Neural cell (in vitro differentiated cells): ENCODE measurements around the gene ZNF790. TPM values are rescaled to one million over a fixed set of nuclear protein-coding genes. Genes with fewer than 3 reads are reported as not detected.

Experiments
- H2AFZ ChIP-seq: fragments of 200-600, 300-800 bp; sonication (generic), shearing (Covaris generic); 2 replicates; pipeline ENCODE4 v1.6.0; 2014; ENCODE audit warnings: low read depth, mild to moderate bottlenecking, antibody characterized with exemption, low read length, moderate library complexity
- H3F3A ChIP-seq: fragments of 200-600 bp; shearing (Covaris generic); 2 replicates; pipeline ENCODE4 v1.6.1; 2016; ENCODE audit warnings: mild to moderate bottlenecking, moderate library complexity, mixed read lengths, antibody characterized with exemption, low read length; ENCODE audit not compliant: insufficient read depth, poor library complexity, severe bottlenecking
- H3K27ac ChIP-seq: fragments of 200-600, 300-800 bp; sonication (generic), shearing (Covaris generic); 2 replicates; pipeline ENCODE4 v1.5.1; 2014; ENCODE audit warnings: mild to moderate bottlenecking, low read length, moderate library complexity
- H3K27me3 ChIP-seq: fragments of 300-800, 200-600 bp; sonication (generic), shearing (Covaris generic); 2 replicates; pipeline ENCODE4 v1.6.0; 2014; ENCODE audit warnings: mild to moderate bottlenecking, low read depth, low read length, moderate library complexity; ENCODE audit not compliant: insufficient read depth
- H3K36me3 ChIP-seq: fragments of 300-800, 200-600 bp; sonication (generic), shearing (Covaris generic); 2 replicates; pipeline ENCODE4 v1.5.1; 2014; ENCODE audit warnings: mild to moderate bottlenecking, antibody characterized with exemption, low read length, moderate library complexity; ENCODE audit not compliant: insufficient read depth
- H3K4me2 ChIP-seq: fragments of 300-800, 200-600 bp; sonication (generic), shearing (Covaris generic); 2 replicates; pipeline ENCODE4 v1.6.0; 2014; ENCODE audit warnings: mild to moderate bottlenecking, low read length
- H3K4me3 ChIP-seq: fragments of 300-800, 200-600 bp; sonication (generic), shearing (Covaris generic); 2 replicates; pipeline ENCODE4 v1.5.1; 2014; ENCODE audit warnings: mild to moderate bottlenecking, low read length, moderate library complexity
- H3K79me2 ChIP-seq: fragments of 200-600 bp; shearing (Covaris generic); replicated peaks from 2 replicates; pipeline ENCODE4 v1.6.0; 2014; ENCODE audit warnings: mild to moderate bottlenecking, low read length, moderate library complexity; ENCODE audit not compliant: insufficient read depth
- H3K9ac ChIP-seq: fragments of 300-800, 200-600 bp; sonication (generic), shearing (Covaris generic); 2 replicates; pipeline ENCODE4 v1.6.1; 2016; ENCODE audit warnings: mild to moderate bottlenecking, low read length, mixed read lengths
- H3K9me2 ChIP-seq: fragments of 200-600 bp; shearing (Covaris generic); 2 replicates; pipeline ENCODE4 v1.6.1; 2016; ENCODE audit warnings: mild to moderate bottlenecking, low read length, mixed read lengths; ENCODE audit not compliant: insufficient read depth
- H3K9me3 ChIP-seq: fragments of 200-600, 300-800 bp; sonication (generic), shearing (Covaris generic); 2 replicates; pipeline ENCODE4 v1.6.1; 2016; ENCODE audit warnings: mild to moderate bottlenecking, mixed run types, low read length, moderate library complexity, mixed read lengths
- H4K20me1 ChIP-seq: fragments of 200-600 bp; shearing (Covaris generic); 2 replicates; pipeline ENCODE4 v1.6.1; 2016; ENCODE audit warnings: mild to moderate bottlenecking, mixed run types; ENCODE audit not compliant: insufficient read depth
- EP300 ChIP-seq: fragments of 450-650 bp; conservative IDR thresholded peaks from 2 replicates; pipeline ENCODE4 v1.6.1; 2014; ENCODE audit warnings: antibody characterized with exemption, mild to moderate bottlenecking, moderate library complexity; ENCODE audit not compliant: poor library complexity, severe bottlenecking
- EZH2 ChIP-seq: fragments of 200-600, 300-800 bp; shearing (Covaris generic), sonication (generic); IDR thresholded peaks from 2 replicates; pipeline ENCODE4 v1.6.1; 2014; ENCODE audit warnings: antibody characterized with exemption, low read length, borderline replicate concordance, mild to moderate bottlenecking; ENCODE audit not compliant: insufficient read depth, poor library complexity, severe bottlenecking
- MXI1 ChIP-seq: fragments of 450-650 bp; conservative IDR thresholded peaks from 2 replicates; pipeline ENCODE4 v1.6.1; 2014; ENCODE audit warnings: antibody characterized with exemption, mild to moderate bottlenecking; ENCODE audit not compliant: poor library complexity, severe bottlenecking
- POLR2AphosphoS5 ChIP-seq: IDR thresholded peaks from 2 replicates; pipeline ENCODE4 v1.6.1; 2012
- RAD21 ChIP-seq: fragments of 450-650 bp; conservative IDR thresholded peaks from 2 replicates; pipeline ENCODE4 v1.6.1; 2014; ENCODE audit warnings: antibody characterized with exemption, mild to moderate bottlenecking, moderate library complexity
- SMC3 ChIP-seq: fragments of 450-650 bp; conservative IDR thresholded peaks from 2 replicates; pipeline ENCODE4 v1.6.1; 2014; ENCODE audit warnings: antibody characterized with exemption, mild to moderate bottlenecking, moderate library complexity; ENCODE audit not compliant: poor library complexity
- TAF1 ChIP-seq: IDR thresholded peaks from 2 replicates; pipeline ENCODE4 v1.6.1; 2012; ENCODE audit warnings: low read depth
- polyA minus RNA-seq: library from RNA; depleted of rRNA, polyadenylated mRNA; stranded (reverse); fragments of >200 nt; gene quantifications from 2 replicates; pipeline ENCODE4 v1.2.3, GENCODE V29; 2014
- polyA plus RNA-seq: library from polyadenylated mRNA; depleted of rRNA; stranded (reverse); fragments of >200 nt; gene quantifications from 2 replicates; pipeline ENCODE4 v1.2.3, GENCODE V29; 2014
- TF ChIP-seq, protein P1 (sequence below): IDR thresholded peaks from 2 replicates; pipeline ENCODE4 v1.6.1; 2012; ENCODE audit warnings: borderline replicate concordance
- TF ChIP-seq, protein P2 (sequence below): fragments of 450-650 bp; IDR thresholded peaks from 2 replicates; pipeline ENCODE4 v1.5.1; 2014; ENCODE audit warnings: antibody characterized with exemption, mild to moderate bottlenecking, moderate library complexity; ENCODE audit not compliant: poor library complexity, severe bottlenecking

ZNF790 gene
- polyA plus RNA-seq (11.0 and 12.0 TPM in 2 replicates), polyA minus RNA-seq (25.8 and 39.4 TPM in 2 replicates)

DNA sequence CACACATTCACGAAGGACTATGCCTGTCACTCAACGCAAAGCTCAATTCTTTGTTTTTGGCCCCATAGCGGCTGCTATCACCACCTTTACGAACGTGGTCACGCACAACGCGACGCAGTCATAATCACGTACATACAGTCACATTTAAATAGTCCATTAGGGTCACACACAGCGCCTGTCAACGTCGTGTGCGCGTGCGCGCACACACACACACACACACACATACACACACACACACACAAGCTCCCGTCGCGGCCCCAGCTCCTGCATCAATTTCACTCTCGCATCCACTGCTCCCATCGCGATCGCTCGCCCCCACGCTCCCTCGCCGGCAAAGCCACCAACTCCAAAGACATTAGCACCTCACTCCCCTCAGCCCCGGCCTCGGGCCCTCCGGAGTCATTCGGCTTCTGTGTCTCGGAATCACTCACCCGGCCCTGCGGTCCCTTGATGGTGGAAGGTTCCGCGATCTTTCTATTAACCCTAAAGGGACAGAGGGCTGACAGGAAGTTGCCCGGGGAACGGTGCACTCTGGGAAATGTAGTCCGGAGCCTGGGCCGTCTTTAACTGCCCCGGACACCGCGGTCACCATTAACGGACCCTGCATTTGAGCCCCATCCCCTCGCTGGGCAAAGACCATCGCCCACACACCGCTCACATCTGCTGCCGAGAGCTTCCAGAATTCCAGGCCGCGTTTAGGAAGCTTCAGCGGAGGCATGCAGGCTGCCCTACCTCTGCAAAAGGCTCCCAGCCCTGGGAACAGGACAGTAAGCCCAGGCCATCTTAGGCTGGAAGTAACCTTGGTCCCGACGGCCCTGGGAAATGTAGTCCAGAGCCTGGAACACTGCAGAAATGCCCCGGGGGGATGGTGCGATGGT lies at the start of gene ZNF790:
TSS of gene ZNF790 (minus strand) at position 482 of the 878 bp plus-strand sequence. CDS start 12,768 bp downstream, outside the sequence.
- Histone ChIP-seq H3K4me3 (peak within 1 kb of the TSS; percentile 88), H3K9me2 (no peaks in the 10 kb centered on the region), H3K27ac (peak within 1 kb of the TSS; percentile 98), H3K27me3 (no peaks in the 10 kb centered on the region), H3K9me3 (no peaks in the 10 kb centered on the region), H3F3A (no peaks in the 10 kb centered on the region), H3K36me3 (peaks cover 7% of the 10 kb centered on the region), H4K20me1 (no peaks in the 10 kb centered on the region), H3K79me2 (peaks cover 18% of the 10 kb centered on the region), H2AFZ (peak within 1 kb of the TSS; percentile 90), H3K9ac (peak within 1 kb of the TSS; percentile 97), H3K4me2 (peak within 1 kb of the TSS; percentile 100)
- TF ChIP-seq TAF1, result peak; percentile 41
- TF ChIP-seq, protein P1, sequence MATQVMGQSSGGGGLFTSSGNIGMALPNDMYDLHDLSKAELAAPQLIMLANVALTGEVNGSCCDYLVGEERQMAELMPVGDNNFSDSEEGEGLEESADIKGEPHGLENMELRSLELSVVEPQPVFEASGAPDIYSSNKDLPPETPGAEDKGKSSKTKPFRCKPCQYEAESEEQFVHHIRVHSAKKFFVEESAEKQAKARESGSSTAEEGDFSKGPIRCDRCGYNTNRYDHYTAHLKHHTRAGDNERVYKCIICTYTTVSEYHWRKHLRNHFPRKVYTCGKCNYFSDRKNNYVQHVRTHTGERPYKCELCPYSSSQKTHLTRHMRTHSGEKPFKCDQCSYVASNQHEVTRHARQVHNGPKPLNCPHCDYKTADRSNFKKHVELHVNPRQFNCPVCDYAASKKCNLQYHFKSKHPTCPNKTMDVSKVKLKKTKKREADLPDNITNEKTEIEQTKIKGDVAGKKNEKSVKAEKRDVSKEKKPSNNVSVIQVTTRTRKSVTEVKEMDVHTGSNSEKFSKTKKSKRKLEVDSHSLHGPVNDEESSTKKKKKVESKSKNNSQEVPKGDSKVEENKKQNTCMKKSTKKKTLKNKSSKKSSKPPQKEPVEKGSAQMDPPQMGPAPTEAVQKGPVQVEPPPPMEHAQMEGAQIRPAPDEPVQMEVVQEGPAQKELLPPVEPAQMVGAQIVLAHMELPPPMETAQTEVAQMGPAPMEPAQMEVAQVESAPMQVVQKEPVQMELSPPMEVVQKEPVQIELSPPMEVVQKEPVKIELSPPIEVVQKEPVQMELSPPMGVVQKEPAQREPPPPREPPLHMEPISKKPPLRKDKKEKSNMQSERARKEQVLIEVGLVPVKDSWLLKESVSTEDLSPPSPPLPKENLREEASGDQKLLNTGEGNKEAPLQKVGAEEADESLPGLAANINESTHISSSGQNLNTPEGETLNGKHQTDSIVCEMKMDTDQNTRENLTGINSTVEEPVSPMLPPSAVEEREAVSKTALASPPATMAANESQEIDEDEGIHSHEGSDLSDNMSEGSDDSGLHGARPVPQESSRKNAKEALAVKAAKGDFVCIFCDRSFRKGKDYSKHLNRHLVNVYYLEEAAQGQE, result peak; percentile 58
- TF ChIP-seq MXI1, result peak; percentile 75
- TF ChIP-seq POLR2AphosphoS5, result peak; percentile 91
- TF ChIP-seq RAD21, result peak; percentile 27
- peak; percentile 67 for TF ChIP-seq EP300
- TF ChIP-seq EZH2, result no peak
- TF ChIP-seq, protein P2, sequence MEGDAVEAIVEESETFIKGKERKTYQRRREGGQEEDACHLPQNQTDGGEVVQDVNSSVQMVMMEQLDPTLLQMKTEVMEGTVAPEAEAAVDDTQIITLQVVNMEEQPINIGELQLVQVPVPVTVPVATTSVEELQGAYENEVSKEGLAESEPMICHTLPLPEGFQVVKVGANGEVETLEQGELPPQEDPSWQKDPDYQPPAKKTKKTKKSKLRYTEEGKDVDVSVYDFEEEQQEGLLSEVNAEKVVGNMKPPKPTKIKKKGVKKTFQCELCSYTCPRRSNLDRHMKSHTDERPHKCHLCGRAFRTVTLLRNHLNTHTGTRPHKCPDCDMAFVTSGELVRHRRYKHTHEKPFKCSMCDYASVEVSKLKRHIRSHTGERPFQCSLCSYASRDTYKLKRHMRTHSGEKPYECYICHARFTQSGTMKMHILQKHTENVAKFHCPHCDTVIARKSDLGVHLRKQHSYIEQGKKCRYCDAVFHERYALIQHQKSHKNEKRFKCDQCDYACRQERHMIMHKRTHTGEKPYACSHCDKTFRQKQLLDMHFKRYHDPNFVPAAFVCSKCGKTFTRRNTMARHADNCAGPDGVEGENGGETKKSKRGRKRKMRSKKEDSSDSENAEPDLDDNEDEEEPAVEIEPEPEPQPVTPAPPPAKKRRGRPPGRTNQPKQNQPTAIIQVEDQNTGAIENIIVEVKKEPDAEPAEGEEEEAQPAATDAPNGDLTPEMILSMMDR, result no peak
- TF ChIP-seq SMC3, result peak; percentile 38

DNA sequence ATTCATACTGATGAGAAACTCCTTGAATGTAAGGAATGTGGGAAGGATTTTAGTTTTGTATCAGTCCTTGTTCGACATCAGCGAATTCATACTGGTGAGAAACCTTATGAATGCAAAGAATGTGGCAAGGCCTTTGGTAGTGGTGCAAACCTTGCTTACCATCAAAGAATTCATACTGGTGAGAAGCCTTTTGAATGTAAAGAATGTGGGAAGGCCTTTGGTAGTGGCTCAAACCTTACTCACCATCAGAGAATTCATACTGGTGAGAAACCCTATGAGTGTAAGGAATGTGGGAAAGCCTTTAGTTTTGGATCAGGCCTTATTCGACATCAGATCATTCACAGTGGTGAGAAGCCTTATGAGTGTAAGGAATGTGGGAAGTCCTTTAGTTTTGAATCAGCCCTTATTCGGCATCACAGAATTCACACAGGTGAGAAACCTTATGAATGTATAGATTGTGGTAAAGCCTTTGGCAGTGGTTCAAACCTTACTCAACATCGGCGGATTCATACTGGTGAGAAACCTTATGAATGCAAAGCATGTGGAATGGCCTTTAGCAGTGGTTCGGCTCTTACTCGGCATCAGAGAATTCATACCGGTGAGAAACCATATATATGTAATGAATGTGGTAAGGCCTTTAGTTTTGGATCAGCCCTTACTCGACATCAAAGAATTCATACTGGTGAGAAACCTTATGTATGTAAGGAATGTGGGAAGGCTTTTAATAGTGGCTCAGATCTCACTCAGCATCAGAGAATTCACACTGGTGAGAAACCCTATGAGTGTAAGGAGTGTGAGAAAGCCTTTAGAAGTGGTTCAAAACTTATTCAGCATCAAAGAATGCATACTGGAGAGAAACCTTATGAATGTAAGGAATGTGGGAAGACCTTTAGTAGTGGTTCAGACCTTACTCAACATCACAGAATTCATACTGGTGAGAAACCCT lies 39.1 kb upstream of the ZNF790 start:
- no peaks in the 10 kb centered on the region for H3K27me3 ChIP-seq
- H4K20me1 ChIP-seq, result no peaks in the 10 kb centered on the region
- H3F3A ChIP-seq, result no peaks in the 10 kb centered on the region
- no peak overlapping the region for H3K9ac ChIP-seq
- no peaks in the 10 kb centered on the region for H3K9me2 ChIP-seq
- H2AFZ ChIP-seq, result no peak overlapping the region
- H3K27ac ChIP-seq, result no peak overlapping the region
- no peak overlapping the region for H3K4me2 ChIP-seq
- peaks cover 52% of the 10 kb centered on the region for H3K9me3 ChIP-seq
- no peak overlapping the region for H3K4me3 ChIP-seq
- peaks cover 50% of the 10 kb centered on the region for H3K36me3 ChIP-seq
- H3K79me2 ChIP-seq, result peaks cover 4% of the 10 kb centered on the region
- TF ChIP-seq EZH2 (no peak), MXI1 (no peak), EP300 (no peak), TAF1 (no peak), RAD21 (no peak), POLR2AphosphoS5 (no peak), SMC3 (no peak)
- TF ChIP-seq, protein P1, result no peak
- TF ChIP-seq, protein P2, result no peak
